Adipocyte (in vitro differentiated cells): Measurements from ENCODE around the gene TMEM100.

Source experiments
- DNase-seq: peaks from one replicate; pipeline ENCODE4 v3.0.0-alpha.2; 2015; ENCODE audit warnings: low read depth
- H3K27me3 ChIP-seq: replicated peaks from 2 replicates; pipeline ENCODE4 v1.7.0; 2013; ENCODE audit warnings: mild to moderate bottlenecking, low read length, moderate library complexity; ENCODE audit not compliant: control insufficient read depth, insufficient read depth
- H3K36me3 ChIP-seq: 2 replicates; pipeline ENCODE4 v1.7.0; 2013; ENCODE audit warnings: low read length, mild to moderate bottlenecking, moderate library complexity; ENCODE audit not compliant: control insufficient read depth, insufficient read depth, severe bottlenecking
- H3K4me1 ChIP-seq: 2 replicates; pipeline ENCODE4 v1.7.0; 2013; ENCODE audit warnings: mild to moderate bottlenecking, low read length, moderate library complexity; ENCODE audit not compliant: control insufficient read depth, insufficient read depth
- H3K4me3 ChIP-seq: 2 replicates; pipeline ENCODE4 v1.7.0; 2013; ENCODE audit warnings: mild to moderate bottlenecking, low read length, moderate library complexity
- H3K9ac ChIP-seq: 2 replicates; pipeline ENCODE4 v1.7.0; 2013; ENCODE audit warnings: mild to moderate bottlenecking, low read length, moderate library complexity
- H3K9me3 ChIP-seq: 2 replicates; pipeline ENCODE4 v1.7.0; 2013; ENCODE audit warnings: mild to moderate bottlenecking, low read length, moderate library complexity; ENCODE audit not compliant: control insufficient read depth

The TMEM100 gene

GRCh38 chr17:55710829-55711496, 11.7 kb downstream of the TMEM100 start:
- DNase-seq, result no peak
- Histone ChIP-seq H3K9me3 (no peaks in the 10 kb centered on the region), H3K27me3 (no peaks in the 10 kb centered on the region), H3K9ac (no peak overlapping the region), H3K4me3 (no peak overlapping the region), H3K36me3 (no peaks in the 10 kb centered on the region), H3K4me1 (peaks cover 21% of the 10 kb centered on the region)

- Histone ChIP-seq H3K4me1 (peaks cover 21% of the 10 kb centered on the region), H3K36me3 (no peaks in the 10 kb centered on the region), H3K27me3 (no peaks in the 10 kb centered on the region), H3K9ac (no peak overlapping the region), H3K4me3 (no peak overlapping the region), H3K9me3 (no peaks in the 10 kb centered on the region)
- DNase-seq, result no peak
These were observed 12.3 kb downstream of the TMEM100 start for GRCh38 chr17:55710410-55710809.

GRCh38 chr17:55709984-55710383, 12.7 kb downstream of the TMEM100 start:
- peaks cover 21% of the 10 kb centered on the region for H3K4me1 ChIP-seq
- no peak for DNase-seq
- H3K9me3 ChIP-seq, result no peaks in the 10 kb centered on the region
- H3K9ac ChIP-seq, result no peak overlapping the region
- no peak overlapping the region for H3K4me3 ChIP-seq
- H3K27me3 ChIP-seq, result no peaks in the 10 kb centered on the region
- no peaks in the 10 kb centered on the region for H3K36me3 ChIP-seq

GRCh38 chr17:55709440-55709839, 13.2 kb downstream of the TMEM100 start:
- Histone ChIP-seq H3K9ac (no peak overlapping the region), H3K36me3 (no peaks in the 10 kb centered on the region), H3K27me3 (no peaks in the 10 kb centered on the region), H3K4me3 (no peak overlapping the region), H3K4me1 (peaks cover 21% of the 10 kb centered on the region), H3K9me3 (no peaks in the 10 kb centered on the region)
- DNase-seq, result no peak

- Histone ChIP-seq H3K36me3 (no peaks in the 10 kb centered on the region), H3K4me3 (no peak overlapping the region), H3K9me3 (no peaks in the 10 kb centered on the region), H3K4me1 (peaks cover 21% of the 10 kb centered on the region), H3K27me3 (no peaks in the 10 kb centered on the region), H3K9ac (no peak overlapping the region)
- no peak for DNase-seq
These were observed 14.3 kb downstream of the TMEM100 start for GRCh38 chr17:55708175-55708974.

- no peak for DNase-seq
- H3K4me1 ChIP-seq, result peaks cover 21% of the 10 kb centered on the region
- no peak overlapping the region for H3K4me3 ChIP-seq
- H3K36me3 ChIP-seq, result no peaks in the 10 kb centered on the region
- no peak overlapping the region for H3K9ac ChIP-seq
- H3K27me3 ChIP-seq, result no peaks in the 10 kb centered on the region
- H3K9me3 ChIP-seq, result no peaks in the 10 kb centered on the region
These were observed 15.6 kb downstream of the TMEM100 start for GRCh38 chr17:55706808-55707773.

- H3K4me1 ChIP-seq, result peaks cover 17% of the 10 kb centered on the region
- H3K36me3 ChIP-seq, result no peaks in the 10 kb centered on the region
- H3K4me3 ChIP-seq, result no peak overlapping the region
- no peak for DNase-seq
- no peak overlapping the region for H3K9ac ChIP-seq
- H3K9me3 ChIP-seq, result no peaks in the 10 kb centered on the region
- no peaks in the 10 kb centered on the region for H3K27me3 ChIP-seq
These were observed 16.8 kb downstream of the TMEM100 start for GRCh38 chr17:55705847-55706246.

- Histone ChIP-seq H3K36me3 (no peaks in the 10 kb centered on the region), H3K9ac (no peak overlapping the region), H3K9me3 (no peaks in the 10 kb centered on the region), H3K27me3 (no peaks in the 10 kb centered on the region), H3K4me3 (no peak overlapping the region), H3K4me1 (peaks cover 5% of the 10 kb centered on the region)
- DNase-seq, result no peak
These were observed 18.3 kb downstream of the TMEM100 start for GRCh38 chr17:55704401-55704800.

GRCh38 chr17:55702150-55702549, 20.5 kb downstream of the TMEM100 start:
- DNase-seq, result no peak
- Histone ChIP-seq H3K9ac (no peak overlapping the region), H3K4me1 (no peaks in the 10 kb centered on the region), H3K4me3 (no peak overlapping the region), H3K27me3 (no peaks in the 10 kb centered on the region), H3K9me3 (no peaks in the 10 kb centered on the region), H3K36me3 (no peaks in the 10 kb centered on the region)

- Histone ChIP-seq H3K9me3 (no peaks in the 10 kb centered on the region), H3K4me3 (no peak overlapping the region), H3K4me1 (peaks cover 4% of the 10 kb centered on the region), H3K9ac (no peak overlapping the region), H3K36me3 (no peaks in the 10 kb centered on the region), H3K27me3 (no peaks in the 10 kb centered on the region)
- DNase-seq, result no peak
These were observed 23.3 kb downstream of the TMEM100 start for GRCh38 chr17:55699181-55699860.
